Measurements from ENCODE around the gene COPG1.

COPG1 gene

DNA sequence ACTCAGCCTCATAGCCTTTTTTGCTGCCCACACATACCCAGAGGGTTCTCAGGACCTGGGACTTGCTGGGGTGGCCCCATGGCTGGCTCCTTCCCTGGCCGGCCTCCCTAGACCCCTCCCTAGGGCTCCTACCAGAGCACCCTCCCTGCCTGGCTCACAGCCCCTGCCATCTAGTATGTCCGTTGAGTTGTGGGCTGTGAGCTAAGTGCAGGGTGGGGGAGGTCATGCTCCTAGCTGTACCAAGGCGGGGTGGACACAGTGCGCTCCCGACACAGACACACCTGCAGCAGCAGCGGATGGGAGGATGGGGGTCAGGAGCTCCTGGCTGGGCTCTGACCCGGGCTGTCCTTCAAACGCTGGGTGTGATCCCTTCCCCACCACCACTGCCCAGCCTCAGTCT, 70.9 kb downstream of the COPG1 start:
- H3K4me3 ChIP-seq (ENCODE audit: low read depth, low read length, poor library complexity, severe bottlenecking) = no peak overlapping the region

DNA sequence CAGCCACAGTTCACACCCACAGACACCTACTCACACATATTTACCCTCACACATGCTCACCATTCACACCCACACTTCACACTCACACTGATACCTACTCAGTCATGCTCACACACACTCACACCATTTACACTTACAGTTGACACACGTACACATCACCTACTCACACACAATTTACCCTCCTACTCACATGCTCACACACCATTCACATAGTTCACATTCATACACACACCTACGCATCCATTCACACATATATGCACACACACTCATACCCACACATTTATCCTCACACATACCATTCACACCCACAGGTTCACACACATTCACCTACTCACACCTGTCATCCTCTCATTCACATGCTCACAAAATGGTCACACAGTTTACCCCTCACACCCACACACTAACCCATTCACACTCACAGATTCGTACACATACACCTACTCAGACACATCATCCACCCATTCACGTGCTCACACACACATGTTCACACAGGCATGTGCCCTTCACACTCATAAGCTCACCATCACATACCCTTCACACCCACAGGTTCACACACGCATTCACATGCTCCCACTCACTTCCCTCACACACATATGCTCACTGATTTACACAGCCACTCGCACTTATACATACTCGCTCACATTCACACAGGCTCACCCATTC, 71.5 kb downstream of the COPG1 start:
- H3K4me2 ChIP-seq (ENCODE audit: low read length) = no peak overlapping the region
- no peak overlapping the region for H3K9ac ChIP-seq (ENCODE audit: low read length)
- H3K36me3 ChIP-seq (ENCODE audit: insufficient read depth, low read length) = peaks cover 9% of the 10 kb centered on the region; the same call in 1 of the 2 replicates
- H3K9me2 ChIP-seq (ENCODE audit: low read depth, low read length) = no peaks in the 10 kb centered on the region
- TF ChIP-seq, protein P1, sequence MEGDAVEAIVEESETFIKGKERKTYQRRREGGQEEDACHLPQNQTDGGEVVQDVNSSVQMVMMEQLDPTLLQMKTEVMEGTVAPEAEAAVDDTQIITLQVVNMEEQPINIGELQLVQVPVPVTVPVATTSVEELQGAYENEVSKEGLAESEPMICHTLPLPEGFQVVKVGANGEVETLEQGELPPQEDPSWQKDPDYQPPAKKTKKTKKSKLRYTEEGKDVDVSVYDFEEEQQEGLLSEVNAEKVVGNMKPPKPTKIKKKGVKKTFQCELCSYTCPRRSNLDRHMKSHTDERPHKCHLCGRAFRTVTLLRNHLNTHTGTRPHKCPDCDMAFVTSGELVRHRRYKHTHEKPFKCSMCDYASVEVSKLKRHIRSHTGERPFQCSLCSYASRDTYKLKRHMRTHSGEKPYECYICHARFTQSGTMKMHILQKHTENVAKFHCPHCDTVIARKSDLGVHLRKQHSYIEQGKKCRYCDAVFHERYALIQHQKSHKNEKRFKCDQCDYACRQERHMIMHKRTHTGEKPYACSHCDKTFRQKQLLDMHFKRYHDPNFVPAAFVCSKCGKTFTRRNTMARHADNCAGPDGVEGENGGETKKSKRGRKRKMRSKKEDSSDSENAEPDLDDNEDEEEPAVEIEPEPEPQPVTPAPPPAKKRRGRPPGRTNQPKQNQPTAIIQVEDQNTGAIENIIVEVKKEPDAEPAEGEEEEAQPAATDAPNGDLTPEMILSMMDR (IDR thresholded peaks at IDR 0.05; ENCODE audit: low read length) = no peak
- no peak for TF ChIP-seq EZH2 (IDR thresholded peaks at IDR 0.05; ENCODE audit: borderline replicate concordance, low read length)
- H3F3A ChIP-seq (ENCODE audit: insufficient read depth, low read length) = no peaks in the 10 kb centered on the region
- H3K4me3 ChIP-seq (ENCODE audit: low read depth, low read length, poor library complexity, severe bottlenecking) = no peak overlapping the region
- no peaks in the 10 kb centered on the region for H3K27me3 ChIP-seq (ENCODE audit: insufficient read depth, low read length)
- H2AFZ ChIP-seq (ENCODE audit: low read length) = no peak overlapping the region
- no peak overlapping the region for H3K27ac ChIP-seq (ENCODE audit: low read depth, low read length, poor library complexity, severe bottlenecking)
- no peaks in the 10 kb centered on the region for H4K20me1 ChIP-seq (ENCODE audit: insufficient read depth, low read length)
- H3K9me3 ChIP-seq (ENCODE audit: low read length) = no peaks in the 10 kb centered on the region
- peaks cover 15% of the 10 kb centered on the region for H3K4me1 ChIP-seq (ENCODE audit: insufficient read depth, low read length, severe bottlenecking)
- no peaks in the 10 kb centered on the region for H3K79me2 ChIP-seq (ENCODE audit: insufficient read depth, low read length)

More for the DNA sequence above, 70.9 kb downstream of the COPG1 start:
- Histone ChIP-seq H3K79me2 (ENCODE audit: insufficient read depth, low read length) (no peaks in the 10 kb centered on the region), H3K9me2 (ENCODE audit: low read depth, low read length) (no peaks in the 10 kb centered on the region), H3K9me3 (ENCODE audit: low read length) (no peaks in the 10 kb centered on the region), H2AFZ (ENCODE audit: low read length) (no peak overlapping the region), H3K4me2 (ENCODE audit: low read length) (no peak overlapping the region), H3K27me3 (ENCODE audit: insufficient read depth, low read length) (no peaks in the 10 kb centered on the region), H3K27ac (ENCODE audit: low read depth, low read length, poor library complexity, severe bottlenecking) (no peak overlapping the region), H4K20me1 (ENCODE audit: insufficient read depth, low read length) (no peaks in the 10 kb centered on the region), H3F3A (ENCODE audit: insufficient read depth, low read length) (no peaks in the 10 kb centered on the region), H3K9ac (ENCODE audit: low read length) (no peak overlapping the region), H3K36me3 (ENCODE audit: insufficient read depth, low read length) (peaks cover 14% of the 10 kb centered on the region; the same call in 1 of the 2 replicates), H3K4me1 (ENCODE audit: insufficient read depth, low read length, severe bottlenecking) (peaks cover 15% of the 10 kb centered on the region)
- TF ChIP-seq EZH2 (IDR thresholded peaks at IDR 0.05; ENCODE audit: borderline replicate concordance, low read length) = no peak
- TF ChIP-seq, protein P1 (IDR thresholded peaks at IDR 0.05; ENCODE audit: low read length) = no peak

DNA sequence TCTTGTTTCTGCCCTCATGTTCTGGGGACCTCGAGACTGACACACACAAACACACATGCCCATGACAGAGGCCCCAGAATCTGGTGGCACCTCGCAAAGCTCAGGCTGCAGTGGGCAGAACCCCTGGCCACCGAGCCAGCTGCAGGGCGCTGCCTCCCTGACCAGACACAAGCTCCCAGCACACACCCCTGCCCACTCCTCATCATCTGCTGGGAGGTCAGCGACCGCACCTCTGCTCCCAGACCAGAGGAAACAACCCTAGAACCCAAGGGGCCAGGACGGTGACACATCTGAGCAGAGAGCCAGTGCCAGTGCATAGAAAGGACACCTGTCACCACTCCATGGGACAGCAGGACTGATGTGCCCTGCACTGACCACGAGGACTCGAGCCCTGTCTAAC, 72.5 kb downstream of the COPG1 start:
- H3K79me2 ChIP-seq (ENCODE audit: insufficient read depth, low read length) = no peaks in the 10 kb centered on the region
- no peaks in the 10 kb centered on the region for H3F3A ChIP-seq (ENCODE audit: insufficient read depth, low read length)
- no peaks in the 10 kb centered on the region for H3K9me2 ChIP-seq (ENCODE audit: low read depth, low read length)
- TF ChIP-seq, protein P1 (IDR thresholded peaks at IDR 0.05; ENCODE audit: low read length) = no peak
- TF ChIP-seq EZH2 (IDR thresholded peaks at IDR 0.05; ENCODE audit: borderline replicate concordance, low read length) = no peak
- H3K4me2 ChIP-seq (ENCODE audit: low read length) = no peak overlapping the region
- no peak overlapping the region for H3K27ac ChIP-seq (ENCODE audit: low read depth, low read length, poor library complexity, severe bottlenecking)
- no peak overlapping the region for H2AFZ ChIP-seq (ENCODE audit: low read length)
- peaks cover 9% of the 10 kb centered on the region; the same call in 1 of the 2 replicates for H3K36me3 ChIP-seq (ENCODE audit: insufficient read depth, low read length)
- H3K4me1 ChIP-seq (ENCODE audit: insufficient read depth, low read length, severe bottlenecking) = peaks cover 12% of the 10 kb centered on the region
- H4K20me1 ChIP-seq (ENCODE audit: insufficient read depth, low read length) = no peaks in the 10 kb centered on the region
- H3K27me3 ChIP-seq (ENCODE audit: insufficient read depth, low read length) = no peaks in the 10 kb centered on the region
- no peak overlapping the region for H3K4me3 ChIP-seq (ENCODE audit: low read depth, low read length, poor library complexity, severe bottlenecking)
- H3K9ac ChIP-seq (ENCODE audit: low read length) = no peak overlapping the region
- H3K9me3 ChIP-seq (ENCODE audit: low read length) = no peaks in the 10 kb centered on the region

Data from OCI-LY1 (cell line).